Naive thymus-derived CD4-positive, alpha-beta T cell (primary cell): ENCODE measurements around the gene SHC2. TPM values are rescaled to one million over a fixed set of nuclear protein-coding genes. Genes with fewer than 3 reads are reported as not detected.
"Not testable (repeated sequence)": the region's sequence is repeated elsewhere in the genome, so short reads cannot be mapped to it uniquely, and the experiment has no call there.

Experiments
- ATAC-seq: fragments of 150-1000 bp; cut with Tn5 transposase; 2 replicates; pipeline ENCODE4 v1.10.0; 2021; ENCODE audit warnings: mild to moderate bottlenecking, moderate library complexity
- CTCF ChIA-PET: fragments of 350-600 bp; sonication (Branson Sonifier 250); formaldehyde crosslinking; loops from one replicate; lab custom pipeline; 2021; ENCODE audit warnings: antibody characterized with exemption; lab: Charles Lee
- POLR2A ChIA-PET: fragments of 350-600 bp; sonication (Branson Sonifier 250); formaldehyde crosslinking; loops from one replicate; lab custom pipeline; 2021; ENCODE audit warnings: antibody characterized with exemption, inconsistent platforms; lab: Charles Lee
- DNase-seq, 9 donors: peaks; one replicate each; pipeline versions ENCODE4 v3.0.0 to v3.0.0-alpha.2; 2020 to 2022; ENCODE audit warnings: mixed read lengths in 1 of 9
- H3K27ac ChIP-seq: one replicate; pipeline ENCODE4 v1.7.0; 2013; ENCODE audit warnings: mild to moderate bottlenecking, low read depth, low read length, moderate library complexity
- H3K27me3 ChIP-seq, 2 donors: one replicate each; pipeline ENCODE4 v1.7.0; 2013; ENCODE audit warnings: low read length in 2 of 2, mild to moderate bottlenecking in 2 of 2, moderate library complexity in 2 of 2; ENCODE audit not compliant: control insufficient read depth in 2 of 2, insufficient read depth in 2 of 2
- H3K36me3 ChIP-seq, 3 experiments: 1 replicate in 2 of 3; 2 replicates in 1 of 3; pipeline ENCODE4 v1.7.0; 2013; ENCODE audit warnings: low read length in 3 of 3, mild to moderate bottlenecking in 3 of 3, moderate library complexity in 1 of 3; ENCODE audit not compliant: insufficient read depth in 3 of 3, control insufficient read depth in 2 of 3
- H3K4me1 ChIP-seq, 2 donors: one replicate each; pipeline ENCODE4 v1.7.0; 2013; ENCODE audit warnings: low read length in 2 of 2, mild to moderate bottlenecking in 2 of 2, moderate library complexity in 1 of 2; ENCODE audit not compliant: control insufficient read depth in 2 of 2, insufficient read depth in 2 of 2
- H3K4me3 ChIP-seq: 2 replicates; pipeline ENCODE4 v1.7.0; 2013; ENCODE audit warnings: mild to moderate bottlenecking, low read length
- H3K9me3 ChIP-seq, 3 experiments: 1 replicate in 2 of 3; 2 replicates in 1 of 3; pipeline ENCODE4 v1.7.0; 2013; ENCODE audit warnings: low read length in 3 of 3; ENCODE audit not compliant: control insufficient read depth in 2 of 3
- H3K27ac Mint-ChIP-seq, 9 donors: one replicate each; pipeline ENCODE4 v1.8.0; 2020 to 2022; ENCODE audit warnings: mixed read lengths in 9 of 9, mild to moderate bottlenecking in 8 of 9, moderate library complexity in 5 of 9, inconsistent platforms in 2 of 9
- H3K27me3 Mint-ChIP-seq, 5 donors: one replicate each; pipeline ENCODE4 v1.8.0; 2021 to 2022; ENCODE audit warnings: mixed read lengths in 5 of 5, mild to moderate bottlenecking in 1 of 5
- H3K36me3 Mint-ChIP-seq, 5 donors: one replicate each; pipeline ENCODE4 v1.8.0; 2020 to 2022; ENCODE audit warnings: mixed read lengths in 5 of 5, mild to moderate bottlenecking in 3 of 5, inconsistent platforms in 1 of 5
- H3K4me1 Mint-ChIP-seq, 7 donors: one replicate each; pipeline ENCODE4 v1.8.0; 2020 to 2022; ENCODE audit warnings: mixed read lengths in 7 of 7, mild to moderate bottlenecking in 3 of 7, inconsistent platforms in 1 of 7
- H3K4me3 Mint-ChIP-seq, 10 donors: one replicate each; pipeline ENCODE4 v1.8.0; 2020 to 2022; ENCODE audit warnings: mild to moderate bottlenecking in 10 of 10, mixed read lengths in 10 of 10, moderate library complexity in 6 of 10, inconsistent platforms in 2 of 10
- H3K9me3 Mint-ChIP-seq, 11 donors: one replicate each; pipeline ENCODE4 v1.8.0; 2020 to 2022; ENCODE audit warnings: mixed read lengths in 11 of 11, mild to moderate bottlenecking in 4 of 11, inconsistent platforms in 1 of 11, moderate library complexity in 1 of 11
- intact Hi-C, 2 donors: fragments of 100-400 bp; cut with micrococcal nuclease; formaldehyde crosslinking; loops; one replicate each; pipeline ENCODE4 v1.15.1; 2023
- polyA plus RNA-seq, 2 donors: library from polyadenylated mRNA; unstranded; fragments of 300-500 nt; fragmentation: Illumina TruSeq; gene quantifications; one replicate each; pipeline ENCODE4 v1.2.3, GENCODE V29; 2021
- total RNA-seq, 6 experiments: library from RNA in 5 of 6; stranded (reverse) in 5 of 6; gene quantifications; 1 replicate in 5 of 6; 2 replicates in 1 of 6; pipeline ENCODE4 v1.2.3 and lab custom pipeline; 2021 to 2026

Gene SHC2
- total and polyA plus RNA-seq, 7 experiments from 2014 or later = 0.82 to 2.3 (median 2.1) TPM; not detected in 4

GRCh38 chr19:485583-486236, 24.9 kb upstream of the SHC2 start:
- CTCF ChIA-PET = no interaction called here
- peaks cover 0 to 8% (median 0%) of the 10 kb centered on the region in 3 experiments for H3K9me3 ChIP-seq
- H3K36me3 Mint-ChIP-seq = peaks cover 0 to 4% (median 0%) of the 10 kb centered on the region in 5 donors
- H3K9me3 Mint-ChIP-seq = peaks cover 0 to 12% (median under 1%) of the 10 kb centered on the region in 11 donors
- no peak for ATAC-seq
- peak overlapping the region in 2 of 10 donors; percentile 29 to 84 for H3K4me3 Mint-ChIP-seq
- no peaks in the 10 kb centered on the region for H3K36me3 ChIP-seq
- peaks cover 0 to 5% of the 10 kb centered on the region in 2 donors for H3K4me1 ChIP-seq
- POLR2A ChIA-PET = interaction anchor here (0.7 kb wide), 1 partner anchor 25 kb away, joined by 3 read pairs; no protein-coding TSS in a partner anchor
- no peak for DNase-seq
- no peak overlapping the region for H3K27ac ChIP-seq
- no peak overlapping the region for H3K4me3 ChIP-seq
- peaks cover 0 to 15% (median 11%) of the 10 kb centered on the region in 7 donors for H3K4me1 Mint-ChIP-seq
- H3K27me3 Mint-ChIP-seq = peaks cover 0 to 21% (median 11%) of the 10 kb centered on the region in 5 donors
- peaks cover 0 to 4% of the 10 kb centered on the region in 2 donors for H3K27me3 ChIP-seq
- H3K27ac Mint-ChIP-seq = no peak overlapping the region
- intact Hi-C loops = no loop called here

GRCh38 chr19:485077-485476, 24.2 kb upstream of the SHC2 start:
- ChIA-PET CTCF (no interaction called here), POLR2A (interaction anchor here (0.7 kb wide), 1 partner anchor 26 kb away, joined by 3 read pairs; no protein-coding TSS in a partner anchor)
- Histone ChIP-seq H3K27me3 (peaks cover 0 to 4% of the 10 kb centered on the region in 2 donors), H3K4me3 (no peak overlapping the region), H3K4me1 (peaks cover 0 to 5% of the 10 kb centered on the region in 2 donors), H3K36me3 (no peaks in the 10 kb centered on the region), H3K27ac (no peak overlapping the region), H3K9me3 (peaks cover 0 to 13% (median 0%) of the 10 kb centered on the region in 3 experiments)
- intact Hi-C loops = no loop called here
- H3K27ac Mint-ChIP-seq = no peak overlapping the region
- ATAC-seq (no peak), DNase-seq (no peak)
- H3K9me3 Mint-ChIP-seq = peaks cover 0 to 19% (median 6%) of the 10 kb centered on the region in 11 donors
- H3K4me3 Mint-ChIP-seq = peak overlapping the region in 1 of 10 donors; percentile 12
- peaks cover under 1 to 18% (median 15%) of the 10 kb centered on the region in 7 donors for H3K4me1 Mint-ChIP-seq
- peaks cover 0 to 26% (median 11%) of the 10 kb centered on the region in 5 donors for H3K27me3 Mint-ChIP-seq
- peaks cover 0 to 11% (median 0%) of the 10 kb centered on the region in 5 donors for H3K36me3 Mint-ChIP-seq

- H3K27me3 ChIP-seq = peaks cover 0 to 4% of the 10 kb centered on the region in 2 donors
- no peak for ATAC-seq
- POLR2A ChIA-PET = no interaction called here
Measured at GRCh38 chr19:484494-484893, 23.7 kb upstream of the SHC2 start.

GRCh38 chr19:483332-484072, 22.7 kb upstream of the SHC2 start:
- no peak overlapping the region for H3K4me3 ChIP-seq
- peaks cover 0 to 4% of the 10 kb centered on the region in 2 donors for H3K27me3 ChIP-seq
- H3K27ac Mint-ChIP-seq = no peak overlapping the region
- peaks cover 6 to 20% (median 14%) of the 10 kb centered on the region in 7 donors for H3K4me1 Mint-ChIP-seq
- DNase-seq (no peak), ATAC-seq (no peak)
- peaks cover 0 to 13% (median 0%) of the 10 kb centered on the region in 3 experiments for H3K9me3 ChIP-seq
- ChIA-PET CTCF (no interaction called here), POLR2A (no interaction called here)
- peaks cover 0 to 14% (median 0%) of the 10 kb centered on the region in 5 donors for H3K36me3 Mint-ChIP-seq
- H3K4me1 ChIP-seq = no peaks in the 10 kb centered on the region
- peaks cover 0 to 21% (median 9%) of the 10 kb centered on the region in 11 donors for H3K9me3 Mint-ChIP-seq
- intact Hi-C loops = no loop called here
- H3K4me3 Mint-ChIP-seq = no peak overlapping the region
- peaks cover 0 to 26% (median 11%) of the 10 kb centered on the region in 5 donors for H3K27me3 Mint-ChIP-seq
- H3K27ac ChIP-seq = no peak overlapping the region
- no peaks in the 10 kb centered on the region for H3K36me3 ChIP-seq

More at GRCh38 chr19:484494-484893, 23.7 kb upstream of the SHC2 start:
- H3K9me3 Mint-ChIP-seq = peaks cover 0 to 20% (median 9%) of the 10 kb centered on the region in 11 donors
- Histone ChIP-seq H3K36me3 (no peaks in the 10 kb centered on the region), H3K9me3 (peaks cover 0 to 13% (median 0%) of the 10 kb centered on the region in 3 experiments), H3K27ac (no peak overlapping the region), H3K4me3 (no peak overlapping the region), H3K4me1 (peaks cover 0 to 2% of the 10 kb centered on the region in 2 donors)
- intact Hi-C loops = no loop called here
- H3K4me1 Mint-ChIP-seq = peaks cover 6 to 21% (median 16%) of the 10 kb centered on the region in 7 donors
- H3K4me3 Mint-ChIP-seq = no peak overlapping the region
- peaks cover 0 to 26% (median 11%) of the 10 kb centered on the region in 5 donors for H3K27me3 Mint-ChIP-seq
- CTCF ChIA-PET = no interaction called here
- peaks cover 0 to 14% (median 0%) of the 10 kb centered on the region in 5 donors for H3K36me3 Mint-ChIP-seq
- H3K27ac Mint-ChIP-seq = no peak overlapping the region
- DNase-seq = no peak

GRCh38 chr19:482186-483041, 21.6 kb upstream of the SHC2 start:
- intact Hi-C loops = no loop called here
- Mint-ChIP-seq H3K4me3 (peak overlapping the region in 1 of 10 donors; percentile 21), H3K4me1 (peaks cover 6 to 16% (median 10%) of the 10 kb centered on the region in 7 donors), H3K36me3 (peaks cover 0 to 14% (median 0%) of the 10 kb centered on the region in 5 donors), H3K27me3 (peaks cover 0 to 26% (median 11%) of the 10 kb centered on the region in 5 donors), H3K9me3 (peaks cover 0 to 21% (median 9%) of the 10 kb centered on the region in 11 donors), H3K27ac (peak overlapping the region in 1 of 9 donors; percentile 36)
- ChIA-PET POLR2A (no interaction called here), CTCF (no interaction called here)
- no peak overlapping the region for H3K4me3 ChIP-seq
- ATAC-seq (no peak), DNase-seq (no peak)
- no peaks in the 10 kb centered on the region for H3K36me3 ChIP-seq
- no peaks in the 10 kb centered on the region for H3K4me1 ChIP-seq
- H3K9me3 ChIP-seq = peaks cover 0 to 13% (median 0%) of the 10 kb centered on the region in 3 experiments
- peaks cover 0 to 4% of the 10 kb centered on the region in 2 donors for H3K27me3 ChIP-seq
- H3K27ac ChIP-seq = no peak overlapping the region

GRCh38 chr19:481100-481499, 20.3 kb upstream of the SHC2 start:
- H3K4me3 ChIP-seq, POLR2A ChIA-PET, intact Hi-C loops, H3K27me3 ChIP-seq, H3K27ac ChIP-seq, H3K4me1 ChIP-seq, H3K36me3 ChIP-seq, ATAC-seq, CTCF ChIA-PET, DNase-seq: not testable (repeated sequence)
- Mint-ChIP-seq H3K36me3 (peaks cover 0 to 14% (median 0%) of the 10 kb centered on the region in 5 donors), H3K4me3 (peak overlapping the region in 4 of 10 donors; percentile 15 to 81 (median 50)), H3K4me1 (peaks cover 6 to 16% (median 10%) of the 10 kb centered on the region in 7 donors), H3K9me3 (peaks cover 0 to 21% (median 9%) of the 10 kb centered on the region in 11 donors), H3K27ac (peak overlapping the region in 7 of 9 donors; percentile 32 to 90 (median 85)), H3K27me3 (peaks cover 0 to 24% (median 11%) of the 10 kb centered on the region in 5 donors)
- H3K9me3 ChIP-seq = peaks cover 0 to 13% (median 0%) of the 10 kb centered on the region in 3 experiments
